PC-3 (cell line): ENCODE measurements around the gene PADI6. TPM values are rescaled to one million over a fixed set of nuclear protein-coding genes. Genes with fewer than 3 reads are reported as not detected.

ENCODE experiments used
- ATAC-seq: fragments of 200-7000 bp; cut with Tn5 transposase; 2 replicates; pipeline ENCODE4 v1.9.1; 2020; ENCODE audit warnings: mild to moderate bottlenecking, moderate library complexity
- BruUV-seq: library from RNA; stranded (reverse); fragments of 400-500 nt; replicated peaks from 2 replicates; lab custom pipeline; 2021; lab: Mats Ljungman, UMichigan
- CTCF ChIA-PET: fragments of 300-600 bp; sonication (Branson Sonifier 250); formaldehyde crosslinking; loops from one replicate; lab custom pipeline; 2022; ENCODE audit warnings: antibody characterized with exemption; lab: Charles Lee
- POLR2A ChIA-PET: fragments of 300-600 bp; sonication (Branson Sonifier 250); formaldehyde crosslinking; loops from one replicate; lab custom pipeline; 2022; ENCODE audit warnings: antibody characterized with exemption; ENCODE audit not compliant: unreplicated experiment; lab: Charles Lee
- DNase-seq: peaks from one replicate; pipeline ENCODE4 v3.0.0-alpha.2; 2015
- H2AFZ ChIP-seq: fragments of 300-600 bp; sonication (generic); 2 replicates; pipeline ENCODE4 v1.6.0; 2016; ENCODE audit warnings: antibody characterized with exemption, low read length
- H3F3A ChIP-seq: fragments of 300-600 bp; sonication (generic); one replicate; pipeline ENCODE4 v1.6.0; 2017; ENCODE audit warnings: antibody characterized with exemption, low read length, control low read depth, mild to moderate bottlenecking; ENCODE audit not compliant: unreplicated experiment
- H3K27ac ChIP-seq: fragments of 300-600 bp; sonication (generic); 2 replicates; pipeline ENCODE4 v1.5.1; 2016; ENCODE audit warnings: mild to moderate bottlenecking, low read length
- H3K27me3 ChIP-seq: fragments of 300-600 bp; sonication (generic); 2 replicates; pipeline ENCODE4 v1.6.1; 2016; ENCODE audit warnings: low read length, mixed read lengths
- H3K36me3 ChIP-seq: fragments of 300-600 bp; sonication (generic); 2 replicates; pipeline ENCODE4 v1.6.1; 2016; ENCODE audit warnings: low read depth, mixed run types, low read length, mixed read lengths
- H3K4me1 ChIP-seq: fragments of 300-600 bp; sonication (generic); 2 replicates; pipeline ENCODE4 v1.5.1; 2016; ENCODE audit warnings: low read length; ENCODE audit not compliant: insufficient read depth
- H3K4me2 ChIP-seq: fragments of 300-600 bp; sonication (generic); 2 replicates; pipeline ENCODE4 v1.6.0; 2016; ENCODE audit warnings: low read length
- H3K4me3 ChIP-seq: fragments of 300-600 bp; sonication (generic); 2 replicates; pipeline ENCODE4 v1.5.1; 2016; ENCODE audit warnings: mild to moderate bottlenecking, low read length, mixed read lengths
- H3K79me2 ChIP-seq: fragments of 300-600 bp; sonication (generic); 2 replicates; pipeline ENCODE4 v1.6.1; 2017; ENCODE audit warnings: low read length, mixed read lengths
- H3K9ac ChIP-seq: fragments of 300-600 bp; sonication (generic); 2 replicates; pipeline ENCODE4 v1.6.0; 2016; ENCODE audit warnings: mild to moderate bottlenecking, low read length
- H3K9me2 ChIP-seq: fragments of 300-600 bp; sonication (generic); replicated peaks from 2 replicates; pipeline ENCODE4 v1.6.1; 2016; ENCODE audit warnings: mixed run types, low read length, mixed read lengths
- H3K9me3 ChIP-seq: fragments of 300-600 bp; sonication (generic); 2 replicates; pipeline ENCODE4 v1.6.1; 2016; ENCODE audit warnings: low read length, mixed read lengths
- H4K20me1 ChIP-seq: fragments of 300-600 bp; sonication (generic); 2 replicates; pipeline ENCODE4 v1.6.1; 2016; ENCODE audit warnings: low read length, mixed read lengths
- CTCF ChIP-seq: fragments of 300-600 bp; sonication (generic); conservative IDR thresholded peaks from 2 replicates; pipeline ENCODE4 v1.5.1; 2017; ENCODE audit warnings: antibody characterized with exemption, low read depth, mild to moderate bottlenecking, low read length
- EZH2 ChIP-seq: fragments of 300-600 bp; sonication (generic); IDR thresholded peaks from one replicate; pipeline ENCODE4 v1.6.1; 2017; ENCODE audit warnings: antibody characterized with exemption, mild to moderate bottlenecking, low read length; ENCODE audit not compliant: unreplicated experiment
- EZH2phosphoT487 ChIP-seq: fragments of 300-600 bp; sonication (generic); IDR thresholded peaks from 2 replicates; pipeline ENCODE4 v1.6.1; 2018; ENCODE audit warnings: mild to moderate bottlenecking, antibody characterized with exemption, low read length, borderline replicate concordance
- intact Hi-C: fragments of 100-400 bp; cut with micrococcal nuclease; formaldehyde crosslinking; loops from 2 replicates; pipeline ENCODE4 v1.9.0; 2023
- total RNA-seq: library from RNA; depleted of rRNA; stranded (reverse); fragments of >200 nt; gene quantifications from 2 replicates; pipeline ENCODE4 v1.2.3, GENCODE V29; 2014

Gene PADI6
- total RNA-seq, 1 experiment from 2014 or later = not detected

- Histone ChIP-seq H3K79me2 (peaks cover 44% of the 10 kb centered on the region), H3F3A (no peaks in the 10 kb centered on the region), H3K4me1 (no peaks in the 10 kb centered on the region), H3K36me3 (peaks cover 79% of the 10 kb centered on the region), H3K9me3 (no peaks in the 10 kb centered on the region), H3K4me2 (no peak overlapping the region), H2AFZ (no peak overlapping the region), H3K27ac (no peak overlapping the region), H4K20me1 (peaks cover 9% of the 10 kb centered on the region; the same call in 1 of the 2 replicates), H3K4me3 (no peak overlapping the region), H3K9me2 (no peaks in the 10 kb centered on the region), H3K27me3 (no peaks in the 10 kb centered on the region), H3K9ac (no peak overlapping the region)
- no peak for DNase-seq
- ATAC-seq = no peak
- ChIA-PET POLR2A (no interaction called here), CTCF (no interaction called here)
- TF ChIP-seq CTCF (no peak), EZH2 (no peak), EZH2phosphoT487 (no peak)
- no TSS peak for BruUV-seq
- intact Hi-C loops = no loop called here
Observed at GRCh38 chr1:17422461-17422860, 50.5 kb downstream of the PADI6 start.

- no peaks in the 10 kb centered on the region for H3F3A ChIP-seq
- no TSS peak for BruUV-seq
- H3K27ac ChIP-seq = no peak overlapping the region
- TF ChIP-seq EZH2 = no peak
- TF ChIP-seq CTCF = no peak
- TF ChIP-seq EZH2phosphoT487 = no peak
- no peak overlapping the region for H2AFZ ChIP-seq
- H3K4me2 ChIP-seq = no peak overlapping the region
- ChIA-PET CTCF (no interaction called here), POLR2A (no interaction called here)
- no peaks in the 10 kb centered on the region for H3K4me1 ChIP-seq
- H3K9me3 ChIP-seq = no peaks in the 10 kb centered on the region
- peaks cover 12% of the 10 kb centered on the region; the same call in 1 of the 2 replicates for H4K20me1 ChIP-seq
- peaks cover 57% of the 10 kb centered on the region for H3K79me2 ChIP-seq
- H3K36me3 ChIP-seq = peaks cover 79% of the 10 kb centered on the region
- H3K4me3 ChIP-seq = no peak overlapping the region
- H3K9ac ChIP-seq = no peak overlapping the region
- no peaks in the 10 kb centered on the region for H3K9me2 ChIP-seq
- intact Hi-C loops = no loop called here
- ATAC-seq (no peak), DNase-seq (no peak)
- H3K27me3 ChIP-seq = no peaks in the 10 kb centered on the region
Observed at GRCh38 chr1:17423781-17424245, 51.8 kb downstream of the PADI6 start.

GRCh38 chr1:17425806-17426600 lies 54.0 kb downstream of the PADI6 start:
- no TSS peak for BruUV-seq
- Histone ChIP-seq H3K36me3 (peaks cover 74% of the 10 kb centered on the region), H4K20me1 (peaks cover 24% of the 10 kb centered on the region; the same call in 1 of the 2 replicates)

More at GRCh38 chr1:17425806-17426600, 54.0 kb downstream of the PADI6 start:
- H3K27ac ChIP-seq = no peak overlapping the region
- H3K9me3 ChIP-seq = no peaks in the 10 kb centered on the region
- H3K4me2 ChIP-seq = no peak overlapping the region
- ATAC-seq (no peak), DNase-seq (no peak)
- POLR2A ChIA-PET = no interaction called here
- no peak overlapping the region for H3K9ac ChIP-seq
- TF ChIP-seq CTCF (no peak), EZH2phosphoT487 (no peak), EZH2 (no peak)
- H3K4me3 ChIP-seq = no peak overlapping the region
- H3K4me1 ChIP-seq = no peaks in the 10 kb centered on the region
- intact Hi-C loops = no loop called here
- peaks cover 73% of the 10 kb centered on the region for H3K79me2 ChIP-seq
- H2AFZ ChIP-seq = no peak overlapping the region
- no peaks in the 10 kb centered on the region for H3K27me3 ChIP-seq
- H3F3A ChIP-seq = no peaks in the 10 kb centered on the region
- H3K9me2 ChIP-seq = no peaks in the 10 kb centered on the region
- CTCF ChIA-PET = interaction anchor here (0.6 kb wide), 1 partner anchor 378 kb away, joined by 3 read pairs; no protein-coding TSS in a partner anchor
